SK-N-SH (cell line): ENCODE data around the gene SLC12A7. TPM values are rescaled to one million over a fixed set of nuclear protein-coding genes. Genes with fewer than 3 reads are reported as not detected.

ENCODE experiments used
- CTCF ChIA-PET: fragments of 300-600, 350-600 bp; formaldehyde crosslinking; extraction: SDS; loops from one replicate; lab custom pipeline; 2021; lab: Yijun Ruan, JAX
- POLR2A ChIA-PET: fragments of 350-600 bp; sonication (Branson Sonifier 250); formaldehyde crosslinking; extraction: SDS; loops from one replicate; lab custom pipeline; 2020; ENCODE audit warnings: antibody characterized with exemption, inconsistent platforms; lab: Yijun Ruan, JAX
- DNase-seq: peaks from one replicate; pipeline ENCODE4 v3.0.0; 2012
- H2AFZ ChIP-seq: fragments of 200-600 bp; sonication (generic); 2 replicates; pipeline ENCODE4 v1.8.1; 2016; ENCODE audit warnings: antibody characterized with exemption, mild to moderate bottlenecking, low read depth
- H3F3A ChIP-seq: fragments of 200-600 bp; sonication (generic); replicated peaks from 2 replicates; pipeline ENCODE3; 2016; ENCODE audit warnings: antibody characterized with exemption, mild to moderate bottlenecking; ENCODE audit not compliant: insufficient read depth
- H3K27ac ChIP-seq, 2 experiments: fragments of 200-500 bp in 1 of 2; fragments of 200-600 bp in 1 of 2; sonication (Bioruptor generic) in 1 of 2; sonication (generic), shearing (Covaris generic) in 1 of 2; 2 replicates each; pipeline versions ENCODE4 v1.5.1 to v1.6.1; 2014 to 2016; ENCODE audit warnings: low read depth in 2 of 2, inconsistent platforms in 1 of 2, low read length in 1 of 2, mild to moderate bottlenecking in 1 of 2, mixed read lengths in 1 of 2
- H3K27me3 ChIP-seq: fragments of 200-600 bp; sonication (generic), shearing (Covaris generic); 2 replicates; pipeline ENCODE4 v1.6.1; 2016; ENCODE audit warnings: mixed run types; ENCODE audit not compliant: insufficient read depth
- H3K36me3 ChIP-seq, 2 experiments: fragments of 200-500 bp in 1 of 2; fragments of 200-600 bp in 1 of 2; sonication (Bioruptor generic) in 1 of 2; sonication (generic) in 1 of 2; replicated peaks in 1 of 2; 2 replicates each; pipeline versions ENCODE3 to v1.5.1; 2014 to 2016; ENCODE audit warnings: low read length in 1 of 2, mild to moderate bottlenecking in 1 of 2; ENCODE audit not compliant: insufficient read depth in 2 of 2, control insufficient read depth in 1 of 2
- H3K4me1 ChIP-seq, 2 experiments: fragments of 200-500 bp in 1 of 2; fragments of 200-600 bp in 1 of 2; sonication (Bioruptor generic) in 1 of 2; sonication (generic), shearing (Covaris generic) in 1 of 2; 2 replicates each; pipeline versions ENCODE4 v1.5.1 to v1.6.1; 2014 to 2016; ENCODE audit warnings: low read depth in 1 of 2, low read length in 1 of 2, mixed run types in 1 of 2; ENCODE audit not compliant: insufficient read depth in 2 of 2, control insufficient read depth in 1 of 2
- H3K4me2 ChIP-seq: fragments of 200-600 bp; sonication (generic), shearing (Covaris generic); 2 replicates; pipeline ENCODE4 v1.6.1; 2017; ENCODE audit warnings: mixed run types
- H3K4me3 ChIP-seq, 2 experiments: fragments of 200-500 bp in 1 of 2; fragments of 200-600 bp in 1 of 2; sonication (Bioruptor generic) in 1 of 2; sonication (generic), shearing (Covaris generic) in 1 of 2; 2 replicates each; pipeline versions ENCODE4 v1.5.1 to v1.8.1; 2014 to 2016; ENCODE audit warnings: low read depth in 2 of 2, inconsistent platforms in 1 of 2, low read length in 1 of 2, mild to moderate bottlenecking in 1 of 2, mixed read lengths in 1 of 2, moderate library complexity in 1 of 2
- H3K79me2 ChIP-seq: fragments of 200-600 bp; sonication (generic); 2 replicates; pipeline ENCODE4 v1.8.1; 2017; ENCODE audit warnings: mild to moderate bottlenecking; ENCODE audit not compliant: insufficient read depth
- H3K9ac ChIP-seq: fragments of 200-600 bp; sonication (generic); 2 replicates; pipeline ENCODE4 v1.6.1; 2017; ENCODE audit warnings: mixed run types
- H3K9me2 ChIP-seq: fragments of 200-600 bp; sonication (generic); 2 replicates; pipeline ENCODE4 v1.6.1; 2017; ENCODE audit warnings: mixed run types
- H3K9me3 ChIP-seq: fragments of 200-600 bp; sonication (generic); 2 replicates; pipeline ENCODE4 v1.6.1; 2017; ENCODE audit warnings: mixed run types, mild to moderate bottlenecking, moderate library complexity
- H4K20me1 ChIP-seq: fragments of 200-600 bp; sonication (generic); 2 replicates; pipeline ENCODE4 v1.6.1; 2017; ENCODE audit warnings: mild to moderate bottlenecking, mixed run types; ENCODE audit not compliant: insufficient read depth
- CHD2 ChIP-seq: fragments of 150-350 bp; IDR thresholded peaks from 2 replicates; pipeline ENCODE4 v1.6.1; 2018; ENCODE audit warnings: low read length; ENCODE audit not compliant: partially characterized antibody
- CTCF ChIP-seq: fragments of 200-600 bp; sonication (generic); IDR thresholded peaks from 2 replicates; pipeline ENCODE4 v1.6.1; 2017; ENCODE audit warnings: antibody characterized with exemption, mild to moderate bottlenecking, moderate library complexity
- EP300 ChIP-seq, 2 experiments: IDR thresholded peaks; 2 replicates each; pipeline versions ENCODE4 v1.4.0 to v1.6.1; 2012; ENCODE audit warnings: borderline replicate concordance in 1 of 2, low read depth in 1 of 2, low read length in 1 of 2
- FOXJ3 ChIP-seq: sonication (generic); formaldehyde crosslinking; IDR thresholded peaks from 2 replicates; pipeline ENCODE4 v1.5.1; 2020; ENCODE audit warnings: mild to moderate bottlenecking, missing genetic modification reagents
- GABPA ChIP-seq: IDR thresholded peaks from 2 replicates; pipeline ENCODE4 v1.4.0; 2012; ENCODE audit warnings: low read depth, mild to moderate bottlenecking
- IRF3 ChIP-seq: fragments of 150-350 bp; IDR thresholded peaks from 2 replicates; pipeline ENCODE4 v1.6.1; 2016; ENCODE audit warnings: mild to moderate bottlenecking, low read depth, low read length
- JUND ChIP-seq: IDR thresholded peaks from 2 replicates; pipeline ENCODE4 v1.4.0; 2012
- MEF2A ChIP-seq: IDR thresholded peaks from 2 replicates; pipeline ENCODE4 v1.4.0; 2012; ENCODE audit warnings: low read depth, borderline replicate concordance
- NRF1 ChIP-seq: IDR thresholded peaks from 2 replicates; pipeline ENCODE4 v1.6.1; 2012; ENCODE audit warnings: low read depth, mild to moderate bottlenecking, low read length
- RAD21 ChIP-seq: IDR thresholded peaks from 2 replicates; pipeline ENCODE4 v1.6.1; 2012; ENCODE audit warnings: mild to moderate bottlenecking, low read length
- RCOR1 ChIP-seq: fragments of 150-350 bp; IDR thresholded peaks from 2 replicates; pipeline ENCODE4 v1.6.1; 2017; ENCODE audit warnings: antibody characterized with exemption, low read length
- RFX5 ChIP-seq: IDR thresholded peaks from 2 replicates; pipeline ENCODE4 v1.6.1; 2012; ENCODE audit warnings: mild to moderate bottlenecking, improper control_type of control experiment, low read length
- RXRA ChIP-seq: IDR thresholded peaks from 2 replicates; pipeline ENCODE4 v1.4.0; 2012; ENCODE audit warnings: low read depth, mild to moderate bottlenecking, borderline replicate concordance
- SMC3 ChIP-seq: IDR thresholded peaks from 2 replicates; pipeline ENCODE4 v1.6.1; 2012; ENCODE audit warnings: low read depth, low read length, improper control_type of control experiment
- TAF1 ChIP-seq: IDR thresholded peaks from 2 replicates; pipeline ENCODE4 v1.6.1; 2012; ENCODE audit warnings: low read depth, mild to moderate bottlenecking, low read length, moderate library complexity, borderline replicate concordance
- TCF12 ChIP-seq: IDR thresholded peaks from 2 replicates; pipeline ENCODE4 v1.4.0; 2012
- USF2 ChIP-seq: fragments of 150-350 bp; IDR thresholded peaks from 2 replicates; pipeline ENCODE4 v1.6.1; 2017; ENCODE audit warnings: antibody characterized with exemption, low read length, low read depth, borderline replicate concordance
- WGBS: methylation state at CpG from one replicate; pipeline ENCODE4 v1.1.6; 2017; ENCODE audit warnings: low lambda C conversion rate; 5-methylcytosine and 5-hydroxymethylcytosine counted together
- polyA plus RNA-seq, 3 experiments: library from polyadenylated mRNA; depleted of rRNA; stranded (reverse); fragments of >200 nt; gene quantifications; 2 replicates each; pipeline ENCODE4 v1.2.3, GENCODE V29; 2012
- TF ChIP-seq, protein P1 (sequence below): IDR thresholded peaks from 2 replicates; pipeline ENCODE4 v1.4.0; 2012; ENCODE audit warnings: low read depth, borderline replicate concordance

The SLC12A7 gene
- polyA plus RNA-seq, 1 of the 3 experiments (the other 2 are of a cell fraction), result 2.6 TPM

DNA sequence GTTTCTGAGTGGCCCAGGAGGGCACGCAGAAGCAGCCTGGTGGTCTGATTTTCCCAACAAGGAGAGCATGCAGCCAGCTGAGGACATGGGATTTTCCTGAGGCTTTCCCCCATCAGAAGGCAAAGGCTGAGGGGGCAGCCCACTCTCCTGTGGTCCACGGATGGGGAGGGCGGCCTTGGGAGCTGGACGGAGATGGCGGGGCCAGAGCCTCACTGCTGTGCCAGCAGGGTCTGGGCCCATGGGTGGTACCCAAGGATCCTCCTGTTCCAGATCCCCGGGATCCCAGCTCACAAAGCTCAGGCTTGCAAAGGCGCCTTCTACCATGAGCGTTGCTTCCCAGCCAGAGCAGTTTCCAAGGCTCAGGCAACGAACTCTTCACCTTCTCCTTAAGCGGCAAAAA is 39.0 kb upstream of the SLC12A7 start:
- ChIA-PET POLR2A (no interaction called here), CTCF (interaction anchor here (0.8 to 4.1 kb wide), 7 partner anchors 10 to 227 kb away, joined by 3 to 28 read pairs (median 4); no protein-coding TSS in a partner anchor)
- H3K27ac ChIP-seq, result no peak overlapping the region
- H3K9me3 ChIP-seq, result no peaks in the 10 kb centered on the region
- no peak overlapping the region for H3K9ac ChIP-seq
- DNase-seq, result no peak
- H3F3A ChIP-seq, result no peaks in the 10 kb centered on the region
- no peak overlapping the region for H3K4me2 ChIP-seq
- H4K20me1 ChIP-seq, result no peaks in the 10 kb centered on the region
- H3K36me3 ChIP-seq, result no peaks in the 10 kb centered on the region
- no peaks in the 10 kb centered on the region for H3K9me2 ChIP-seq
- H3K4me1 ChIP-seq, result no peaks in the 10 kb centered on the region; a peak in 1 of 4 replicates
- WGBS, result 67% methylated on average over 8 of the region's 10 CpGs
- no peak overlapping the region for H3K4me3 ChIP-seq
- H2AFZ ChIP-seq, result no peak overlapping the region
- peaks cover 8% of the 10 kb centered on the region; the same call in 1 of the 2 replicates for H3K27me3 ChIP-seq
- TF ChIP-seq USF2 (no peak), FOXJ3 (CRISPR knock-in tag) (no peak), RFX5 (no peak), TCF12 (no peak), GABPA (no peak), NRF1 (no peak), RXRA (no peak), RAD21 (no peak), CTCF (no peak), TAF1 (no peak), JUND (no peak), RCOR1 (no peak), EP300 (IDR thresholded peaks at IDR 0.05; ENCODE audit: borderline replicate concordance in 1 of 2, low read depth in 1 of 2, low read length in 1 of 2) (no peak)
- TF ChIP-seq, protein P1, sequence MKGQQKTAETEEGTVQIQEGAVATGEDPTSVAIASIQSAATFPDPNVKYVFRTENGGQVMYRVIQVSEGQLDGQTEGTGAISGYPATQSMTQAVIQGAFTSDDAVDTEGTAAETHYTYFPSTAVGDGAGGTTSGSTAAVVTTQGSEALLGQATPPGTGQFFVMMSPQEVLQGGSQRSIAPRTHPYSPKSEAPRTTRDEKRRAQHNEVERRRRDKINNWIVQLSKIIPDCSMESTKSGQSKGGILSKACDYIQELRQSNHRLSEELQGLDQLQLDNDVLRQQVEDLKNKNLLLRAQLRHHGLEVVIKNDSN, result no peak
- no peaks in the 10 kb centered on the region for H3K79me2 ChIP-seq

DNA sequence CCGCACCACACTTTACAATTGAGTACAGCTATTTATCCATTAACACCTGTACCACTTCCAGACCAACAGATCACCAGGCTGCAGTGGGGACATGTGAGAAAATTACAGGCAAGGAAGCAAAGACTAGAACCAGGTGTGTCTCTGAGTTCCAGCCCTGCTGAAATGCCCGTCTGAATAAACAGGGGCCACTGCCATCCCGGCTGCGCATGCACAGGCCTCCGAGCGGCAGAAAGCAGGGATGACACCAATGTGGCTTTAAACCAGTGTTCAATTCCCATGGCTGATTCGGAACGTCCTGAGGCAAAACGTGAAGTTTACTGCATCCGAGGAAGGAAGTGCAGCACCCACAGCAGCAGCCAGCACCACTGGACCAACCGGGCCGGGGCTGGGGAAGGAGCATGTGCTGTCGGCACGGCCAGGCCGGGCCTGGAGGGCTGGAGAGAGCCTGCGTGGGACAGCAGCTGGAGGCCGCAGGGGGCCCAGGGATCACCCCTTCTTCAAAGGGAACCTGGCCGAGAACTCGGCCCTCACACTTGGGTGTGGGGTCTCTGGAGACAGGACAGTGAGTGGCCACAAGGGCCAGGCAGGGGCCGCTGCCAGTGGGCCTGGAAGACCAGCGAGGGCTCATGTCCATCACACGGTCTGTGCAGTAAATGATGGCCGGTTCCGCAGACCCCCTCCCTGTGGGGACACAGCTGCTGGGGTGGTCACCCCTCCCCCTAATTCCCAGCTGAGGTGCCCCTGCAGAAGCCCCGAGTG is 33.0 kb upstream of the SLC12A7 start:
- ChIA-PET CTCF (interaction anchor here (1.1 to 7.1 kb wide), 2 partner anchors 24 to 222 kb away, joined by 6 to 49 read pairs; no protein-coding TSS in a partner anchor), POLR2A (no interaction called here)
- H3K27me3 ChIP-seq, result peaks cover 4% of the 10 kb centered on the region; the same call in 1 of the 2 replicates
- H2AFZ ChIP-seq, result no peak overlapping the region
- H3F3A ChIP-seq, result no peaks in the 10 kb centered on the region
- no peak overlapping the region for H3K4me3 ChIP-seq
- H3K27ac ChIP-seq, result no peak overlapping the region
- no peak overlapping the region for H3K9ac ChIP-seq
- H3K4me2 ChIP-seq, result no peak overlapping the region
- no peaks in the 10 kb centered on the region for H3K9me3 ChIP-seq
- H3K9me2 ChIP-seq, result no peaks in the 10 kb centered on the region
- no peaks in the 10 kb centered on the region for H3K79me2 ChIP-seq
- no peaks in the 10 kb centered on the region for H3K4me1 ChIP-seq
- no peak for DNase-seq
- 76% methylated on average over 11 of the region's 25 CpGs for WGBS
- no peaks in the 10 kb centered on the region for H3K36me3 ChIP-seq
- no peaks in the 10 kb centered on the region for H4K20me1 ChIP-seq
- TF ChIP-seq USF2 (no peak), SMC3 (no peak), IRF3 (no peak), CTCF (no peak), TAF1 (no peak), TCF12 (no peak), RFX5 (no peak), RCOR1 (no peak), CHD2 (no peak), MEF2A (no peak), RAD21 (no peak)
